Metanephros (tissue), 2 donors: Measurements from ENCODE around the gene PTPN1. TPM values are rescaled to one million over a fixed set of nuclear protein-coding genes. Genes with fewer than 3 reads are reported as not detected.

Experiments
- small RNA-seq: library from RNA; depleted of rRNA; stranded (forward); fragments of <200 nt; gene quantifications from one replicate; pipeline ENCODE3, GENCODE V24; 2014; ENCODE audit warnings: low replicate concordance
- total RNA-seq: library from RNA; depleted of rRNA; stranded (reverse); fragments of >200 nt; gene quantifications from one replicate; pipeline ENCODE4 v1.2.3, GENCODE V29; 2014

Gene PTPN1
- 17.7 TPM for total RNA-seq

DNA sequence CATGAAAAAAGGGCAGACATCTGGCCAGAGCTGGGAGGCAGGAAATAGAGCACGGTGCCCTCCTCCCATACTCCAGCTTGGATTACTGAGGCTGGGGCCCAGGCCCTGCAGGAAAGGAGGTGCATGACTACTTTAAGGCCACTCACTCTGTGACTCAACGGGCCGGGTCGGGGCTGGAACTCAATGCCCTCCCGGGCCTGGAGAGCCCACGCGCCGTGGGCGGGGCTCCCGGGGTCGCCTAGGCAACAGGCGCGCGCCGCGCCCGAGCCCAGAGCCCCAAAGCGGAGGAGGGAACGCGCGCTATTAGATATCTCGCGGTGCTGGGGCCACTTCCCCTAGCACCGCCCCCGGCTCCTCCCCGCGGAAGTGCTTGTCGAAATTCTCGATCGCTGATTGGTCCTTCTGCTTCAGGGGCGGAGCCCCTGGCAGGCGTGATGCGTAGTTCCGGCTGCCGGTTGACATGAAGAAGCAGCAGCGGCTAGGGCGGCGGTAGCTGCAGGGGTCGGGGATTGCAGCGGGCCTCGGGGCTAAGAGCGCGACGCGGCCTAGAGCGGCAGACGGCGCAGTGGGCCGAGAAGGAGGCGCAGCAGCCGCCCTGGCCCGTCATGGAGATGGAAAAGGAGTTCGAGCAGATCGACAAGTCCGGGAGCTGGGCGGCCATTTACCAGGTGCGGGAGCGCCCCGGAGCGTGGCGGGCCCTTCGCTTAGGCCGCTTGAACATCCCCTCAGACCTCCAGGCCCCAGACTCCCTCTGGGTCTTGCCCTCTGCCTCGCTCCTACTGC lies at the start of gene PTPN1:
PTPN1 (plus strand) TSS at position 461 of the 783 bp plus-strand sequence; CDS start at position 606, 145 bp downstream.

Small RNA genes within 50 kb of the gene (small RNA-seq; reads per million reads assigned to genes)
- gene COX6CP2 (not detected), gene MIR1302-5 (not detected), gene MIR645 (not detected), gene RF00019 (not detected)

Other genes with a start within 250 kb of the PTPN1 start
- 18.1 TPM for gene RIPOR3, start 181.2 kb downstream of the PTPN1 start, total RNA-seq
- gene PARD6B, start 221.2 kb downstream of the PTPN1 start, total RNA-seq = 50.8 TPM